HG03575 (cell line): ENCODE results near the gene BHLHA9.
"Not testable (repeated sequence)": the region's sequence is repeated elsewhere in the genome, so short reads cannot be mapped to it uniquely, and the experiment has no call there.

ENCODE experiments used
- ATAC-seq: cut with Tn5 transposase; IDR thresholded peaks from one replicate; pipeline ENCODE4 v1.9.1; 2021; ENCODE audit not compliant: unreplicated experiment, insufficient number of reproducible peaks, low FRiP score; ENCODE audit errors: extremely low read depth

The BHLHA9 gene

DNA sequence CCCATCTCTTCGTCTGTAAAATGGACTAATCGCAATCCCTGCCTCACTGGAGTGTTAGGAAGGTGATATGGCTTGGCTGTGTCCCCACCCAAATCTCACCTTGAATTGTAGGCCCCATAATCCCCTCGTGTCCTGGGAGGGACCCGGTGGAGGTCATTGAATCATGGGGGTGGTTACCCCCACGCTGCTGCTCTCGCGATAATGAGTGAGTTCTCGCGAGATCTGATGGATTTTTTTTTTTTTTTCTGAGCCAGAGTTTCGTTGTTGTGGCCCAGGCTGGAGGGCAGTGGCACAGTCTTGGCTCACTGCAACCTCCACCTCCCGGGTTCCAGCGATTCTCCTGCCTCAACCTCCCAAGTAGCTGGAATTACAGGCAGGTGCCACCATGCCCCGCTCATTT, 20.4 kb downstream of the BHLHA9 start:
- ATAC-seq, result no peak

GRCh38 chr17:1294157-1294717, 24.0 kb downstream of the BHLHA9 start:
- ATAC-seq, result no peak

DNA sequence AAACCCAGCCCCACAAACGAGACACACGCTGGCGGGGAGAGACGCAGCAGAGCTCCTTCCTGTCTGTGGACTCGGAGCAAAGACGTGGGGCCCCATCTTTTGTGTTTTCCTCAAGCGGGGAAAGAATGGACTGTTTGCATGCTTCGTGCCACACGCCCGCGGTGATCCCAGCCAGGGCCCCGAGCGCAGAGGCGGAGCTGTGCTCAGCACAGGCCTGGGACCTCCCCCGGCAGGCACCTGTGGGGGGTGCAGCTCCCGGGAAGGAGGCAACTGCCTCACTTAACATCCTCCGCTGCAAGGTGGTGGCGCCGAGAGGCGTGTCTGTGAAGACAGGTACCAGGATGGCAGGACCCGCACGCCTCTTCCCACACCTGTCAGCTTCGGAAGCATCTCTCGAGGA, 28.4 kb downstream of the BHLHA9 start:
- no peak for ATAC-seq

DNA sequence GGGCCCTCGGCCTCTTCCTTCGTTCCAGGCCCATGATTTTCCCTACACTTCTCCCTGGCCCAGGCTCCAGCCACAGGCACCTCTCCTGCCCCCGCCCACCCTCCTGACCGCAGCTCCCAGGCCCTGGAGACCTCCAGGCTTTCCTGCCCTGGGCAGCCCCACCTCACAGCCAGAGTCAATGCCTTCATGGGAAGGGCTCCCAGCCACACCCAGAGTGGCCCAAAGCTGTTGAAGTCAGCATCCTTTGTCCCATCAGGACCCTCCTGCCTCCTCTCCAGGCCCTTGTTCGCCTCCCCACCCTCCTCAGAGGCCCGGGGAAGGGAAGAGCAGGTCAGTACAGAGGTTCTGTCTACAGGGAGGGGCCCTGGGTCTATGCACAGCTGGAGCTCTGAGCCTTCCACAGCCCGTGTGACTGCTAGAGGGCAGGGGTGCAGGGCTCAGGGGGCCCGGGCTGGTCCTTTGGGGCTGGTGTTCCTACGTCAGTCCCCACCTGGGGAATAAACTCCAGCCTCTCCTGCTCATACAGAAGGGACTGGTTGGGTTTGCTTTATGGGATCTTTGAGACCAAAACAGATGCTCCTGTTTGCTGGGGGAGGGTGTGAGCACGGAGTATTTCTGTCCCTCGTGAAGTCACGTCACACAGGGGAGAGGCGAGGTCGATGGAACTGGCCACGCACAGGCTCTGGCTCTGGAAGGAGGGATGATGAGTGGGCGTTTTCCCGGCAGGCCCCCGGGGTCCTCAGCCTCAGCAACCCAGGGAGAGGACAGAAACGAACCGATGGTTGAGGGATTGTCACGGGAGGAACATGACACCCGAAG, 29.5 kb downstream of the BHLHA9 start:
- no peak for ATAC-seq

DNA sequence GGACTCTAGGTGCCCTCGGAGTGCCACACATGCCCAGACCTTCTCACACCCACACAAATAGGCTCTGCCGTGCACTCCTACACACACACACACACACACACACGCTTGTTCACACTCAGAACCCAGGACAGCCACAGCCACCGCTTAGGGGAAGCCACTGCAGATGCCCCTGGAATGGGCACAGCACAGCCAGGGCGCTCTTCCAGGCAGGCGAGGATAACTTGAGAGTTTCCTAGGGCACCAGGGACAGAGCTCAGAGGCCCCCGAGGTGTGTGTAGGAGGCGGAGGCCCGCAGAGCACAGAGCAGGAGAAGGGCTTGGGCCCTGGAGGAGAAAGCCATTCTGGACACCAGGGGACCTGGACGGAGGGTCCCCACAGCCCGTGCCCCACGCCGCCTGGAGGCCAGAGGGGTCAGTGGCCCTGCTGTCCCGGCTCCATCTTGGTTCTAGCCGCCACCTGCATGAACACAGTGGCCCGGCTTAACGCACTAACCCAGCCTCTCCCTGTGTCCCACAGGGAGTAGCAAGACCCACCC, 30.2 kb downstream of the BHLHA9 start:
- ATAC-seq, result no peak

DNA sequence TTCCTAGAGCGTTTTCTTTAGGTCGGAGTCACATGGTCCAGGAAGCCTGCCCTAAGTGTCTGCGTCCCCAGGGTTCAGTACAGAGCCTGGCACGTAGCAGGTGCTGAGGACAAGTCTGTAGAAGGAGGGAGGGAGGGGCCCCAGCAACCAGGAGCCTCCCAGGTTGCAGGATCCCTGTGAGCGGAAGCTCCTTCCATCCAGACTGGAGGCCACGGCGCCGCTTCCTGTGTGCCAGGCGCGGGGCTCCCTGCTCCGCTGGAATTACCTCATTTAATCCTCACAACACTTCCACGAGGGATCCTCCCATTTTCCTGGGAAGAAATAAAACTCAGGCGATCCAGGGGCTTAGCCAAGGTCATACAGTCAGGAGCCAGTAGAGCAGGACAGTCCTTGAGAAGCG, 31.3 kb downstream of the BHLHA9 start:
- ATAC-seq, result no peak

DNA sequence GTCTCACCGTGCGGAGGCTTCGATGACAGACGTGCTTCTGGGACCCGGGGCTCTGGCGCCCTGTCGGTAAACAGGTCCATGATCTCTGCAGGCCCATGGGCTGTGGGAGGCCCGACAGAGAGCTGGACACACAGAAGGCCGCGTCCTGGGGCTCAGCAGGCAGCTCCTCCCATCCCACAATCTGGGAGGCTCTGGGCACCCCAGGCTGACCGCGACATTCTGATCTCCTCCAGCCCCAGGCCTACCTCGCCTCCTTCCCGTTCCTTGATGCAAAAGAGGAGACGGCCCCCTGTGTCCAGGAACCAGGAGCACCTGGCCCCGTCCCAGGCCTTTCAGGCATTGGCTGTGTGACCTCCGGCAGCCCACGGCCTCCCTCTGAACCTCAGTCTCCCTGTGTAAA, 32.5 kb downstream of the BHLHA9 start:
- no peak for ATAC-seq

GRCh38 chr17:1304522-1304921, 34.3 kb downstream of the BHLHA9 start:
- no peak for ATAC-seq

DNA sequence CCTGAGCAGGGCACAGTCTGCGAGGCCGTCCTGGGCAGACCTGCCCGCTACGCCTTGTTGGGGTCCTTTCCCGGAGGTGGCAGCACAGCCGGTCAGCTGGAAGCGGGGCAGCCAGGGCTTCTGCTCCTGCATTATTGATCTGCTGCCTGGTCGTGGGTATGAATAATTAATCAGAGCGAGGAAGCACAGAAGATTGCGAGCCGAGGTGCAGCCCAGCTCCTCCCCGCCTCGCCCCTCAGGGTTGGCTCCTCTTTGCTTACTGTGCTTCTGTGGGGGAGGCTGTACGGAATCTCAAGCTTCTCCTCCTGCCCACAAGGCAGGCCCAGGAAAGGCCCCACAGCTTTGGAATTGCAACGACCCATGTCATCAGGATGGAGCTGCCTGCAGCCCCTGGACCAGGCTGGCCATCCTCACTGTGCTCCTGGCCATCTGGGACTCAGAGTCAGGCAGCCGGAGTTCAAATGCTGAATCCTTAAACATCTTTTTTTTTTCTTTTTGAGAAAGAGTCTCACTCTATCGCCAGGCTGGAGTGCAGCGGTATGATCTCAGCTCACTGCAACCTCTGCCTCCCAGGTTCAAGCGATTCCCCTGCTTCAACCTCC, 34.8 kb downstream of the BHLHA9 start:
- no peak for ATAC-seq

DNA sequence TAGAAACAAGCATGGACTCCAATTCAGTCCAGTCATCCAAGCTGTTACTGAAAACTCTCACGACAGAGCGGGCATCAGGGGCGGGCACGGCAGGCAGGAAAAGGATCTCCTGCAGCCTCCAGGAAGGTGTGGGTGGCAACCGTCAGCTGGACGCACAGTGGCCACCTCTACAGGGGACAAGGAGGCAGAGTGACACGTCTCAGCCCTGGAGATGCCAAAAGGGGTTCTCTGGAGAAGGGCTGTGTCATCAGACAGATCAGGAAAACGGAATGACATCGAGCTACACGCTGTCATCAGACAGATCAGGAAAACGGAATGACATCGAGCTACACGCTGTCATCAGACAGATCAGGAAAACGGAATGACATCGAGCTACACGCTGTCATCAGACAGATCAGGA, 37.6 kb downstream of the BHLHA9 start:
- ATAC-seq, result not testable (repeated sequence)

DNA sequence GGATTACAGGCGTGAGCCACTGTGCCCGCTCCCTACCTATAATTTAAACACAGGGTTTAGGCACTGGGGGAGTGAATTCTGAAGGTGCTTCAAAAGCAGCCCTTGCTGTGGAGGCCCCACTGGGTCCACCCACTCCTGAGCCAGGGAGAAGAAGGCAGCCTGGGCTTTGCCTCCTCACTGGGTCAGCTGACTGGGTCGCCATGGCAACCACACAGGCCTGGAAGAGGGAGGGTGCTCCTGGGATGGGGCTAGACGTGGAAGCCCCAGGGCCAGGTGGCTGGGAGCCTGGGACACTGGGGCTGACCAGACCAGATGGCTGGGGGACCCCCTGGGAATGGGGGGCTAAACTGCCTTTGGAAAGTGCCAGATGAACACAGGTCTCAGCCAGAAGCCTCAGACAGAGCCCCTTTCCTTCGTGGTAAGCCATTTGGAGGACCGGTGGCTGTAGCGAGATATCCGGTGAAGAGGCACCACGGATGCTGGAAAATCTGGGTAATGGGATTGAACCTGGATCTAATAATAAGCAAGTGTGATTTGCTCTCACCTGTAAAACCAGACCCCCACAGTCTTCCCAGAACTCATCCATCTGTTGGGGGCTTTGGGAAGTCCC, 42.1 kb downstream of the BHLHA9 start:
- no peak for ATAC-seq

- no peak for ATAC-seq
Observed at GRCh38 chr17:1313270-1314005, 43.2 kb downstream of the BHLHA9 start.

DNA sequence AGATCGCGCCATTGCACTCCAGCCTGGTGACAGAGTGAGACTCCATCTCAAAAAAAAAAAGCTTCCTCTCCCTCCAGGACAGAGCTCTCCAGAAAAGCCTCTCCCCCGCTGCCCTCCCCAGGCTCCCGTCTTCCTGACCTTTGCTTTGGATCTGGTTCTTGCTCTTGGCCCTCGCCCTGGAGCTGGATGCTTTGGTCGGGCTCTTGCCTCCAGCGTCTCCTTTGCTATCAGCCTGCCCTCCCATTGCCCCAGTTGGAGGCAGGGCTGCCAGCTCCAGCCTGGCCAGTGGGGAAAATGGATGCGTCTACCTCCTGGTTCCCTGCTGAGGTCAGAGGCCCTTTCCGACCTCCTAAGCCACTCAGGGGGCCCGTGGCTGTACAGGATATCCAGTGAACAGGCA, 45.2 kb downstream of the BHLHA9 start:
- no peak for ATAC-seq

- ATAC-seq, result no peak
Observed at GRCh38 chr17:1315891-1316403, 45.7 kb downstream of the BHLHA9 start.
